Loucy (cell line): ENCODE data around the gene EMC1.

Source experiments
- H2AFZ ChIP-seq: fragments of 200-600 bp; sonication (generic); 2 replicates; pipeline ENCODE4 v1.6.0; 2016; ENCODE audit warnings: antibody characterized with exemption, mild to moderate bottlenecking, low read length, moderate library complexity
- H3F3A ChIP-seq: fragments of 200-600 bp; 2 replicates; pipeline ENCODE4 v1.6.0; 2016; ENCODE audit warnings: antibody characterized with exemption, low read depth, mild to moderate bottlenecking
- H3K27me3 ChIP-seq: fragments of 200-600 bp; sonication (generic); 2 replicates; pipeline ENCODE4 v1.6.1; 2014; ENCODE audit warnings: low read length, mild to moderate bottlenecking; ENCODE audit not compliant: insufficient read depth, poor library complexity, severe bottlenecking
- H3K36me3 ChIP-seq: fragments of 200-600 bp; sonication (generic); 2 replicates; pipeline ENCODE4 v1.6.1; 2016; ENCODE audit warnings: low read length; ENCODE audit not compliant: insufficient read depth
- H3K4me1 ChIP-seq: fragments of 200-600 bp; sonication (generic); 2 replicates; pipeline ENCODE4 v1.5.1; 2014; ENCODE audit warnings: low read length, mild to moderate bottlenecking; ENCODE audit not compliant: insufficient read depth, poor library complexity, severe bottlenecking
- H3K4me2 ChIP-seq: fragments of 200-600 bp; sonication (generic); 2 replicates; pipeline ENCODE4 v1.6.0; 2014; ENCODE audit warnings: antibody characterized with exemption, low read length, low read depth, mild to moderate bottlenecking; ENCODE audit not compliant: poor library complexity, severe bottlenecking
- H3K4me3 ChIP-seq: fragments of 200-600 bp; sonication (generic); 2 replicates; pipeline ENCODE4 v1.5.1; 2014; ENCODE audit warnings: low read length, mild to moderate bottlenecking, mixed read lengths; ENCODE audit not compliant: poor library complexity, severe bottlenecking
- H3K79me2 ChIP-seq: fragments of 200-600 bp; sonication (generic); 2 replicates; pipeline ENCODE4 v1.6.1; 2014; ENCODE audit warnings: low read length; ENCODE audit not compliant: insufficient read depth
- H3K9ac ChIP-seq: fragments of 200-600 bp; sonication (generic); 2 replicates; pipeline ENCODE4 v1.6.0; 2014; ENCODE audit warnings: mild to moderate bottlenecking, low read depth, low read length, moderate library complexity; ENCODE audit not compliant: poor library complexity, severe bottlenecking
- H3K9me2 ChIP-seq: fragments of 200-600 bp; sonication (generic); replicated peaks from 2 replicates; pipeline ENCODE4 v1.6.1; 2016; ENCODE audit warnings: low read depth, low read length, mixed read lengths
- H3K9me3 ChIP-seq: fragments of 200-600 bp; sonication (generic); 2 replicates; pipeline ENCODE4 v1.6.1; 2014; ENCODE audit warnings: mild to moderate bottlenecking, antibody characterized with exemption, low read length, low read depth; ENCODE audit not compliant: insufficient read depth
- H4K20me1 ChIP-seq: fragments of 200-600 bp; sonication (generic); 2 replicates; pipeline ENCODE4 v1.6.0; 2014; ENCODE audit warnings: antibody characterized with exemption, low read length, mild to moderate bottlenecking; ENCODE audit not compliant: insufficient read depth, poor library complexity, severe bottlenecking
- EZH2phosphoT487 ChIP-seq: fragments of 200-600 bp; IDR thresholded peaks from 2 replicates; pipeline ENCODE4 v1.6.1; 2018; ENCODE audit warnings: antibody characterized with exemption, mild to moderate bottlenecking, moderate library complexity, borderline replicate concordance
- TF ChIP-seq, protein P1 (sequence below): fragments of 200-600 bp; sonication (generic); conservative IDR thresholded peaks from 2 replicates; pipeline ENCODE4 v1.5.1; 2014; ENCODE audit warnings: mild to moderate bottlenecking, antibody characterized with exemption, low read length

Gene EMC1

DNA sequence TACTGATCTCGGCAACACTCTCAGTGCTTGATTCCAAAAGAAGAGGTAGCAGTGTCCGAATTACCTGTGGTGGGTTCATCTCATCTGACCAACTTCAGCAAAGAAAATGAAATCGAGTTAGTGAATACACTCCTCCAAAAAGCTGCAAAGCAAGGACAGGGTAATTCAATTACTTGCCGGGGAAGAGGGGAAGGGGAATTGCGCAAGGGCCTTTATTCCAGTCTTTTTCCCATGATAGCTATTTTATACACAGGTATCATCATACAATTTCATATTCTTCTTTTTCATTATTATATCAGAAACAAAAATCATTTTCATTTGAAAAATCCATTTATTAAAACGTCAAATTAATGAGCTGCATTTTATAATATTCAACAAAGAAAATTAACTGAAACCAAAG is 84.2 kb downstream of the EMC1 start:
- TF ChIP-seq, protein P1, sequence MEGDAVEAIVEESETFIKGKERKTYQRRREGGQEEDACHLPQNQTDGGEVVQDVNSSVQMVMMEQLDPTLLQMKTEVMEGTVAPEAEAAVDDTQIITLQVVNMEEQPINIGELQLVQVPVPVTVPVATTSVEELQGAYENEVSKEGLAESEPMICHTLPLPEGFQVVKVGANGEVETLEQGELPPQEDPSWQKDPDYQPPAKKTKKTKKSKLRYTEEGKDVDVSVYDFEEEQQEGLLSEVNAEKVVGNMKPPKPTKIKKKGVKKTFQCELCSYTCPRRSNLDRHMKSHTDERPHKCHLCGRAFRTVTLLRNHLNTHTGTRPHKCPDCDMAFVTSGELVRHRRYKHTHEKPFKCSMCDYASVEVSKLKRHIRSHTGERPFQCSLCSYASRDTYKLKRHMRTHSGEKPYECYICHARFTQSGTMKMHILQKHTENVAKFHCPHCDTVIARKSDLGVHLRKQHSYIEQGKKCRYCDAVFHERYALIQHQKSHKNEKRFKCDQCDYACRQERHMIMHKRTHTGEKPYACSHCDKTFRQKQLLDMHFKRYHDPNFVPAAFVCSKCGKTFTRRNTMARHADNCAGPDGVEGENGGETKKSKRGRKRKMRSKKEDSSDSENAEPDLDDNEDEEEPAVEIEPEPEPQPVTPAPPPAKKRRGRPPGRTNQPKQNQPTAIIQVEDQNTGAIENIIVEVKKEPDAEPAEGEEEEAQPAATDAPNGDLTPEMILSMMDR, result no peak
- TF ChIP-seq EZH2phosphoT487, result no peak
- no peaks in the 10 kb centered on the region for H3K9me2 ChIP-seq
- H3K4me3 ChIP-seq, result no peak overlapping the region
- H3K36me3 ChIP-seq, result peaks cover 98% of the 10 kb centered on the region
- H3K79me2 ChIP-seq, result peaks cover 4% of the 10 kb centered on the region
- peaks cover 39% of the 10 kb centered on the region for H3K4me1 ChIP-seq
- H3K9ac ChIP-seq, result peak overlapping the region; percentile 44
- peaks cover 7% of the 10 kb centered on the region; the same call in 1 of the 2 replicates for H3F3A ChIP-seq
- no peaks in the 10 kb centered on the region for H3K9me3 ChIP-seq
- H3K27me3 ChIP-seq, result no peaks in the 10 kb centered on the region
- H4K20me1 ChIP-seq, result no peaks in the 10 kb centered on the region
- H2AFZ ChIP-seq, result no peak overlapping the region
- no peak overlapping the region for H3K4me2 ChIP-seq

DNA sequence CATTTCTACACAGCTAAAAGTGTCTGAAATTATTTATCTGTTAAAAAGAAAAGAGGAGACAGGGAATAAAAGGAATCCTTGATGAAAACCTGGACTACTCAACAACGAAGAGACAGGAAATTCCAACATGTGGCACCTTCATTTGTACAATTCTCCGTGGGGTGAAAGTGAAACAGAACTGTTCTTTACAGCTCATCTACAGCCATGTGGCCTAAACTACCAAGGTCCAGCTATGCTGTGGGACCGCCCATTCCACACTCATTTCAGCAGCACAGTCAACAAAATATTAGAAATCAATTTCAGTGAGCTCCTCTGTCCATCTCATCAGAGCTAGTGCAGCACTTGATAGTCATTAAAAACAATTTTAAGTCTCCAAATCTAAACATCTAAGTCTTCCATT is 85.3 kb downstream of the EMC1 start:
- no peak overlapping the region for H2AFZ ChIP-seq
- H3K9me3 ChIP-seq, result no peaks in the 10 kb centered on the region
- H4K20me1 ChIP-seq, result no peaks in the 10 kb centered on the region
- no peaks in the 10 kb centered on the region for H3K27me3 ChIP-seq
- no peak overlapping the region for H3K4me2 ChIP-seq
- peaks cover 4% of the 10 kb centered on the region for H3K79me2 ChIP-seq
- H3K9ac ChIP-seq, result no peak overlapping the region
- TF ChIP-seq, protein P1, result no peak
- TF ChIP-seq EZH2phosphoT487, result no peak
- peaks cover 7% of the 10 kb centered on the region; the same call in 1 of the 2 replicates for H3F3A ChIP-seq
- H3K9me2 ChIP-seq, result no peaks in the 10 kb centered on the region
- peaks cover 98% of the 10 kb centered on the region for H3K36me3 ChIP-seq
- peaks cover 39% of the 10 kb centered on the region for H3K4me1 ChIP-seq
- H3K4me3 ChIP-seq, result no peak overlapping the region
